Endodermal cell (in vitro differentiated cells): ENCODE measurements around the gene ST3GAL3. TPM values are rescaled to one million over a fixed set of nuclear protein-coding genes. Genes with fewer than 3 reads are reported as not detected.

Experiments
- DNase-seq: peaks from one replicate; pipeline ENCODE4 v3.0.0-alpha.2; 2017
- H3K27ac ChIP-seq: 2 replicates; pipeline ENCODE4 v1.5.1; 2013; ENCODE audit warnings: mild to moderate bottlenecking, low read depth, low read length, moderate library complexity
- H3K27me3 ChIP-seq: 2 replicates; pipeline ENCODE4 v1.6.1; 2013; ENCODE audit warnings: mild to moderate bottlenecking, low read length, moderate library complexity; ENCODE audit not compliant: insufficient read depth, control insufficient read depth, poor library complexity, severe bottlenecking
- H3K36me3 ChIP-seq: 2 replicates; pipeline ENCODE4 v1.7.0; 2013; ENCODE audit warnings: mild to moderate bottlenecking, low read length, moderate library complexity; ENCODE audit not compliant: control insufficient read depth, insufficient read depth
- H3K4me1 ChIP-seq: one replicate; pipeline ENCODE4 v1.7.0; 2013; ENCODE audit warnings: low read length; ENCODE audit not compliant: control insufficient read depth, insufficient read depth
- H3K4me3 ChIP-seq: 2 replicates; pipeline ENCODE4 v1.5.1; 2013; ENCODE audit warnings: mild to moderate bottlenecking, low read length, moderate library complexity
- H3K9ac ChIP-seq: 2 replicates; pipeline ENCODE4 v1.6.1; 2013; ENCODE audit warnings: mild to moderate bottlenecking, low read length, moderate library complexity; ENCODE audit not compliant: poor library complexity, severe bottlenecking; ENCODE audit errors: extremely low read depth
- H3K9me3 ChIP-seq: 2 replicates; pipeline ENCODE4 v1.6.1; 2013; ENCODE audit warnings: mild to moderate bottlenecking, low read length, moderate library complexity; ENCODE audit not compliant: control insufficient read depth
- H3K27ac Mint-ChIP-seq: 2 replicates; pipeline ENCODE4 v1.8.0; 2020; ENCODE audit warnings: mixed read lengths
- H3K27me3 Mint-ChIP-seq: 2 replicates; pipeline ENCODE4 v1.8.0; 2021; ENCODE audit warnings: mild to moderate bottlenecking, mixed read lengths; ENCODE audit not compliant: insufficient read depth
- H3K36me3 Mint-ChIP-seq: 2 replicates; pipeline ENCODE4 v1.8.0; 2020; ENCODE audit warnings: low read depth, mixed read lengths
- H3K4me1 Mint-ChIP-seq: 2 replicates; pipeline ENCODE4 v1.8.0; 2020; ENCODE audit warnings: mixed read lengths
- H3K4me3 Mint-ChIP-seq: 2 replicates; pipeline ENCODE4 v1.8.0; 2020; ENCODE audit warnings: mild to moderate bottlenecking, moderate library complexity, mixed read lengths
- H3K9me3 Mint-ChIP-seq: 2 replicates; pipeline ENCODE4 v1.8.0; 2020; ENCODE audit warnings: mild to moderate bottlenecking, mixed read lengths
- WGBS, 2 experiments: methylation state at CpG; one replicate each; pipeline versions ENCODE4 v1.1.5 to v1.1.7; 2013; ENCODE audit warnings: missing lambda C conversion rate in 2 of 2, mixed read lengths in 1 of 2; ENCODE audit not compliant: insufficient coverage in 1 of 2, insufficient read length in 1 of 2; 5-methylcytosine and 5-hydroxymethylcytosine counted together
- total RNA-seq, 2 donors: library from RNA; stranded (reverse); fragmentation: NEBNext Ultra II Directional in 1 of 2; extraction: Animal tissue kit (Norgen Biotek cat#: 25700) in 1 of 2; gene quantifications; 2 replicates in 1 of 2; 3 replicates in 1 of 2; pipeline ENCODE4 v1.2.1, GENCODE V29; 2021
- TF ChIP-seq, protein P1 (sequence below): fragments of 200-600 bp; sonication (generic); conservative IDR thresholded peaks from 2 replicates; pipeline ENCODE4 v1.5.0; 2021; ENCODE audit warnings: antibody characterized with exemption, mild to moderate bottlenecking

ST3GAL3 gene
- total RNA-seq, 2 donors from 2014 or later = 15.5 to 15.9 TPM

DNA sequence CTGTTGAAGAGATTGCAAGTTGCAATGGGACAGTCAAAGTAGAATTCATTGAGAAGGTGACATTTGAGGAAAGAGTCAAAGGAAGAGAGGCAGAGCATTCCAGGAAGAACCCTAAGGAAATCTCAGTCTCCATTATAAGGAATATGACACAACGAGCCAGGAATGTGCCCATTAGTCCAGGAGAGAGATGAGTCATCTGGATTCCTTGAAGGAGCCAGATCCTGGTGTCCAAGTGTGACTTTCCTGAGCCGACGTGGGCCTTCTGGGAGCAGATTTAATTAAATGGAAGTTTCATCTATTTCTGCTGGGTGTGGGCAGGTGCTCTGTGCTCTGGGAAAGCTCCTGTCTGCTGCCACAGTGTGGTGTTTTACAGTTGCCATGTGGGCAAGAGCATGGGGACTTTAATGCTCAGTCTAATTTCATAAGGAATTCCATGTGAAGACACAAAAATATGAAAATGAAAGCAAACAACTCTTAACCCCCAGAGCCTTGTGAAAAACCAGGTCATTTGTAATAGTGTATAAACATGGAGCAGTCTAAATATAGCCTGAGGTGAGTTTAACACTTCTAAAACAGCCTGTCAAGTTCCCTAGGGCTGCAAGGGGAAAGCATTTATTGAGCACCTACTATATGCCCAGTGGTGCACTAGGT is 114.8 kb downstream of the ST3GAL3 start:
- Mint-ChIP-seq H3K4me1 (no peaks in the 10 kb centered on the region), H3K4me3 (no peak overlapping the region), H3K27me3 (no peaks in the 10 kb centered on the region), H3K9me3 (peaks cover 17% of the 10 kb centered on the region), H3K27ac (no peak overlapping the region), H3K36me3 (peaks cover 21% of the 10 kb centered on the region)
- 63 to 89% methylated on average over 3 of the region's 3 CpGs for WGBS, 2 experiments
- TF ChIP-seq, protein P1, sequence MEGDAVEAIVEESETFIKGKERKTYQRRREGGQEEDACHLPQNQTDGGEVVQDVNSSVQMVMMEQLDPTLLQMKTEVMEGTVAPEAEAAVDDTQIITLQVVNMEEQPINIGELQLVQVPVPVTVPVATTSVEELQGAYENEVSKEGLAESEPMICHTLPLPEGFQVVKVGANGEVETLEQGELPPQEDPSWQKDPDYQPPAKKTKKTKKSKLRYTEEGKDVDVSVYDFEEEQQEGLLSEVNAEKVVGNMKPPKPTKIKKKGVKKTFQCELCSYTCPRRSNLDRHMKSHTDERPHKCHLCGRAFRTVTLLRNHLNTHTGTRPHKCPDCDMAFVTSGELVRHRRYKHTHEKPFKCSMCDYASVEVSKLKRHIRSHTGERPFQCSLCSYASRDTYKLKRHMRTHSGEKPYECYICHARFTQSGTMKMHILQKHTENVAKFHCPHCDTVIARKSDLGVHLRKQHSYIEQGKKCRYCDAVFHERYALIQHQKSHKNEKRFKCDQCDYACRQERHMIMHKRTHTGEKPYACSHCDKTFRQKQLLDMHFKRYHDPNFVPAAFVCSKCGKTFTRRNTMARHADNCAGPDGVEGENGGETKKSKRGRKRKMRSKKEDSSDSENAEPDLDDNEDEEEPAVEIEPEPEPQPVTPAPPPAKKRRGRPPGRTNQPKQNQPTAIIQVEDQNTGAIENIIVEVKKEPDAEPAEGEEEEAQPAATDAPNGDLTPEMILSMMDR = no peak
- Histone ChIP-seq H3K9ac (no peak overlapping the region), H3K27ac (no peak overlapping the region), H3K9me3 (peaks cover 25% of the 10 kb centered on the region), H3K4me3 (no peak overlapping the region), H3K27me3 (no peaks in the 10 kb centered on the region), H3K4me1 (no peaks in the 10 kb centered on the region), H3K36me3 (no peaks in the 10 kb centered on the region)
- no peak for DNase-seq

DNA sequence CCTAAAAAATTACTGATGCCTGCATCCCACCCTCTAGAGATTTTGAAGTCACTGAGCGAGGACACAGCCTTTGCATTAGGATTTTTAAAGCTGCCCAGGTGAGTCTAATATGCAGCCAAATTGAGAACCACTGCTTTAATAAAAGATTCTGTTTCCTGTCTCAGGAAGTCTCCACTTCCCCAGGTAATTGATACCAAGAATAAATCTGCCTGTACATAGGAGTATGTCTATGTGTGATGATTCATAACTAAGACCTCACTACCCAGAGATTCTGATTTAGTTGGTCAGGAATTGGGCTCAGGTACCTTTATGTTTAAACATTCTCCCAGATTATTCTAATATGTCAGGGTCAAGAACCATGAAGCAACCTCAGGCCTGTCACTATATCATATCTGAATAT is 117.5 kb downstream of the ST3GAL3 start:
- Mint-ChIP-seq H3K4me3 (no peak overlapping the region), H3K27ac (no peak overlapping the region), H3K27me3 (no peaks in the 10 kb centered on the region), H3K36me3 (peaks cover 5% of the 10 kb centered on the region), H3K9me3 (peaks cover under 1% of the 10 kb centered on the region), H3K4me1 (no peaks in the 10 kb centered on the region)
- no peaks in the 10 kb centered on the region for H3K36me3 ChIP-seq
- WGBS, 2 experiments = 98 to 100% methylated on average over 1 of the region's 1 CpG
- H3K9ac ChIP-seq = no peak overlapping the region
- TF ChIP-seq, protein P1 = no peak
- H3K27me3 ChIP-seq = no peaks in the 10 kb centered on the region
- H3K27ac ChIP-seq = no peak overlapping the region
- H3K9me3 ChIP-seq = peaks cover 3% of the 10 kb centered on the region
- DNase-seq = no peak
- H3K4me1 ChIP-seq = no peaks in the 10 kb centered on the region
- H3K4me3 ChIP-seq = no peak overlapping the region

DNA sequence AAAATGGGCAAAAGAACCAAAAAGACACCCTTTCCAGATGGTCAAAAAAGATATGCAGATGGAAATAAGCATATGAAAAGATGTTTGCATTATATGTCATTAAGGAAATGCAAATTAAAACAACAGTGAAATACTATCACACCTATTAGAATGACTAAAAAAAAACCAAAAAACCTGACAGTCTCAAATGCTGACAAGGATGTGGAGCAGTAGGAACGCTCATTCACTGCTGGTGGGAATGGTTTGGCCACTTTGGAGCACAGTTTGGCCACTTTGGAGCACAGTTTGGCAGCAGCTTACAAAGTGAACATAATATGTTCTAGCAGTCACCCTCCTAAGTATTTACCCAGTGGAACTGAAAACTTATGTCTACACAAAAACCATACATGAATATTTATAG is 121.2 kb downstream of the ST3GAL3 start:
- no peak overlapping the region for H3K4me3 Mint-ChIP-seq
- TF ChIP-seq, protein P1 = no peak
- H3K27ac Mint-ChIP-seq = no peak overlapping the region
- Histone ChIP-seq H3K4me3 (no peak overlapping the region), H3K9ac (no peak overlapping the region), H3K27ac (no peak overlapping the region), H3K36me3 (no peaks in the 10 kb centered on the region), H3K9me3 (no peaks in the 10 kb centered on the region), H3K4me1 (no peaks in the 10 kb centered on the region), H3K27me3 (no peaks in the 10 kb centered on the region)
- no peak for DNase-seq
- H3K9me3 Mint-ChIP-seq = no peaks in the 10 kb centered on the region
- no peaks in the 10 kb centered on the region for H3K4me1 Mint-ChIP-seq
- no peaks in the 10 kb centered on the region for H3K36me3 Mint-ChIP-seq
- 93 to 100% methylated on average over 1 of the region's 1 CpG for WGBS, 2 experiments
- H3K27me3 Mint-ChIP-seq = no peaks in the 10 kb centered on the region
